Measurements from ENCODE around the gene GUCA2B.

Gene GUCA2B

GRCh38 chr1:42154685-42155084 lies 1.5 kb downstream of the GUCA2B start:
- Histone ChIP-seq H3K4me3 (ENCODE audit: low read depth in 1 of 2, low read length in 1 of 2) (no peak overlapping the region), H3K4me1 (ENCODE audit: control insufficient read depth in 1 of 2, insufficient read depth in 1 of 2, low read depth in 1 of 2, low read length in 1 of 2) (no peaks in the 10 kb centered on the region), H3K27ac (no peak overlapping the region), H3K27me3 (no peaks in the 10 kb centered on the region), H3K9me3 (no peaks in the 10 kb centered on the region), H3K36me3 (no peaks in the 10 kb centered on the region)
- TF ChIP-seq CTCF (IDR thresholded peaks at IDR 0.05), result no peak

GRCh38 chr1:42155362-42155761 lies 2.2 kb downstream of the GUCA2B start:
- Histone ChIP-seq H3K36me3 (no peaks in the 10 kb centered on the region), H3K27me3 (no peaks in the 10 kb centered on the region), H3K4me3 (ENCODE audit: low read depth in 1 of 2, low read length in 1 of 2) (no peak overlapping the region), H3K27ac (no peak overlapping the region), H3K4me1 (ENCODE audit: control insufficient read depth in 1 of 2, insufficient read depth in 1 of 2, low read depth in 1 of 2, low read length in 1 of 2) (no peaks in the 10 kb centered on the region), H3K9me3 (no peaks in the 10 kb centered on the region)
- no peak for TF ChIP-seq CTCF (IDR thresholded peaks at IDR 0.05)

GRCh38 chr1:42157667-42158066 lies 4.5 kb downstream of the GUCA2B start:
- Histone ChIP-seq H3K36me3 (no peaks in the 10 kb centered on the region), H3K9me3 (no peaks in the 10 kb centered on the region), H3K27ac (no peak overlapping the region), H3K4me1 (ENCODE audit: control insufficient read depth in 1 of 2, insufficient read depth in 1 of 2, low read depth in 1 of 2, low read length in 1 of 2) (peaks cover 6 to 8% of the 10 kb centered on the region in 2 experiments), H3K4me3 (ENCODE audit: low read depth in 1 of 2, low read length in 1 of 2) (no peak overlapping the region), H3K27me3 (no peaks in the 10 kb centered on the region)
- TF ChIP-seq CTCF (IDR thresholded peaks at IDR 0.05), result no peak

GRCh38 chr1:42158189-42158588 lies 5.0 kb downstream of the GUCA2B start:
- H3K4me3 ChIP-seq (ENCODE audit: low read depth in 1 of 2, low read length in 1 of 2), result no peak overlapping the region
- no peak overlapping the region for H3K27ac ChIP-seq
- H3K36me3 ChIP-seq, result no peaks in the 10 kb centered on the region
- H3K4me1 ChIP-seq (ENCODE audit: control insufficient read depth in 1 of 2, insufficient read depth in 1 of 2, low read depth in 1 of 2, low read length in 1 of 2), result peaks cover 6 to 8% of the 10 kb centered on the region in 2 experiments
- no peaks in the 10 kb centered on the region for H3K27me3 ChIP-seq
- no peak for TF ChIP-seq CTCF (IDR thresholded peaks at IDR 0.05)
- H3K9me3 ChIP-seq, result no peaks in the 10 kb centered on the region

- TF ChIP-seq CTCF (IDR thresholded peaks at IDR 0.05), result no peak
- Histone ChIP-seq H3K4me3 (ENCODE audit: low read depth in 1 of 2, low read length in 1 of 2) (no peak overlapping the region), H3K36me3 (no peaks in the 10 kb centered on the region), H3K27me3 (no peaks in the 10 kb centered on the region), H3K27ac (no peak overlapping the region), H3K4me1 (ENCODE audit: control insufficient read depth in 1 of 2, insufficient read depth in 1 of 2, low read depth in 1 of 2, low read length in 1 of 2) (peaks cover 6 to 8% of the 10 kb centered on the region in 2 experiments), H3K9me3 (no peaks in the 10 kb centered on the region)
These were observed 9.0 kb downstream of the GUCA2B start for GRCh38 chr1:42162181-42162580.

GRCh38 chr1:42163114-42163513 lies 9.9 kb downstream of the GUCA2B start:
- H3K27me3 ChIP-seq, result no peaks in the 10 kb centered on the region
- H3K4me3 ChIP-seq (ENCODE audit: low read depth in 1 of 2, low read length in 1 of 2), result no peak overlapping the region
- H3K9me3 ChIP-seq, result no peaks in the 10 kb centered on the region

More at GRCh38 chr1:42163114-42163513, 9.9 kb downstream of the GUCA2B start:
- Histone ChIP-seq H3K4me1 (ENCODE audit: control insufficient read depth in 1 of 2, insufficient read depth in 1 of 2, low read depth in 1 of 2, low read length in 1 of 2) (peaks cover 6 to 8% of the 10 kb centered on the region in 2 experiments), H3K36me3 (no peaks in the 10 kb centered on the region), H3K27ac (no peak overlapping the region)
- TF ChIP-seq CTCF (IDR thresholded peaks at IDR 0.05), result no peak
